ENCODE measurements around the gene AGO1. TPM values are rescaled to one million over a fixed set of nuclear protein-coding genes. Genes with fewer than 3 reads are reported as not detected.
"Not testable (repeated sequence)": the region's sequence is repeated elsewhere in the genome, so short reads cannot be mapped to it uniquely, and the experiment has no call there.

AGO1 gene
- total RNA-seq, 2 experiments from 2014 or later: 40.4 to 40.8 TPM

DNA sequence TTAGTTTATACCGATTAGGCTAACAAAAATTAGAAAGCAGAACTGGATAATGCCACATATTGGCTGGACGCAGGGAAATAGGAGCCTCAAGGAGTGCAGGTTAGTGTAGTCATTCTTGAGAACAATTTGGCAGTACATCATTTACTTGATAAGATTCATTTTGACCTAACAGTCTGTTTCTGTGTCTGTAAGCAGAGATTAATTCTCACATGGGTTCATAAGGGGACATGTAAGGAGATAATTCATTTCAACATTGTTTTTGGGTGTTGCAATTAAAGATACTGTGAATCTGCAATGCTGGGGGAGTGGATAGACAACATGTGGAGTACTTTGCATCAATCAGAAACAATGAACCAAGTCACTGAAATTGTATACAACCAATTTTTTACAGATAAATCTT is 79.9 kb downstream of the AGO1 start:
- Mint-ChIP-seq H3K4me3 (no peak overlapping the region), H3K36me3 (peaks cover 10% of the 10 kb centered on the region), H3K27ac (no peak overlapping the region)

GRCh38 chr1:35964277-35964676 is 81.3 kb downstream of the AGO1 start:
- not testable (repeated sequence) for H3K9me3 Mint-ChIP-seq, H3K27ac Mint-ChIP-seq, H3K4me3 Mint-ChIP-seq, H3K4me1 Mint-ChIP-seq, H3K27me3 Mint-ChIP-seq, DNase-seq
- peaks cover 20% of the 10 kb centered on the region for H3K36me3 Mint-ChIP-seq

More for the DNA sequence above, 79.9 kb downstream of the AGO1 start:
- no peaks in the 10 kb centered on the region for H3K9me3 Mint-ChIP-seq
- no peaks in the 10 kb centered on the region for H3K27me3 Mint-ChIP-seq
- peaks cover 4% of the 10 kb centered on the region for H3K4me1 Mint-ChIP-seq
- no peak for DNase-seq

DNA sequence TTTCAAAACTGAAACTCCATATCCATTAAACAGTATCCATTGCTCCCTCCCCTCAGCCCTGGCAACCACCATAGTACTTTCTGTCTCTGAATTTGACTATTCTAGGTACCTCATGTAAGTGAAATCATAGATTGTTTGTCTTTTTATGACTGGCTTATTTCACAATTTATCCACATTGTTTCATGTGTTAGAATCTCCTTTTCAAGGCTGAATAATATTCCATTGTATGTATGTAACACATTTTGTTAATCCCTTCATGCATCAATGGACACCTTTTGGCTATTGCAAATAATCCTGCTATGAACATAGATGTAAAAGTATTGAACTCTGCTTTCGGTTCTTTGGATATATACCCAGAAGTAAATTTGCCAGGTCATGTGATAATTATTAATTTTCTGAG is 85.4 kb downstream of the AGO1 start:
- Mint-ChIP-seq H3K27me3 (no peaks in the 10 kb centered on the region), H3K27ac (no peak overlapping the region), H3K36me3 (peaks cover 22% of the 10 kb centered on the region), H3K4me1 (peaks cover 3% of the 10 kb centered on the region), H3K9me3 (peaks cover 3% of the 10 kb centered on the region), H3K4me3 (no peak overlapping the region)
- DNase-seq: no peak

GRCh38 chr1:35971601-35972000 is 88.6 kb downstream of the AGO1 start:
- Mint-ChIP-seq H3K4me1 (peaks cover 8% of the 10 kb centered on the region), H3K27me3 (no peaks in the 10 kb centered on the region)
- DNase-seq: no peak

DNA sequence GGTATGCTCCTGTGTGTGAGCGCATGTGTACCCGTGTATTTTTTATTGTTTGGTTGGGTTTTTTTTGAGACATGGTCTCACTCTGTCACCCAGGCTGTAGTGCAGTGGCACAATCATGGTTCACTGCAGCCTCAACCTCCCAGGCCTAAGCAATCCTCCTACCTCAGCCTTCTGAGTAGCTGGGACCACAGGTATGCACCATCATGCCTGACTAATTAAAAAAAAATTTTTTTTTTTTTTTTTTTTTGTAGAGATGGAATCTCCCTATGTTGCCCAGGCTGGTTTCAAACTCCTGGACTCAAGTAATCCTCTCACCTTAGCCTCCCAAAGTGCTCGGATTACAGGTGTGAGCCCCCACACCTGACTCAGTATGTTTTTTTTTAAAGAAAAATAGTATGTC is 89.6 kb downstream of the AGO1 start:
- H3K4me3 Mint-ChIP-seq, DNase-seq, H3K9me3 Mint-ChIP-seq, H3K27ac Mint-ChIP-seq, H3K4me1 Mint-ChIP-seq, H3K27me3 Mint-ChIP-seq: not testable (repeated sequence)
- H3K36me3 Mint-ChIP-seq: peaks cover 30% of the 10 kb centered on the region

More at GRCh38 chr1:35971601-35972000, 88.6 kb downstream of the AGO1 start:
- Mint-ChIP-seq H3K4me3 (no peak overlapping the region), H3K9me3 (peaks cover 3% of the 10 kb centered on the region), H3K27ac (no peak overlapping the region), H3K36me3 (peaks cover 30% of the 10 kb centered on the region)

DNA sequence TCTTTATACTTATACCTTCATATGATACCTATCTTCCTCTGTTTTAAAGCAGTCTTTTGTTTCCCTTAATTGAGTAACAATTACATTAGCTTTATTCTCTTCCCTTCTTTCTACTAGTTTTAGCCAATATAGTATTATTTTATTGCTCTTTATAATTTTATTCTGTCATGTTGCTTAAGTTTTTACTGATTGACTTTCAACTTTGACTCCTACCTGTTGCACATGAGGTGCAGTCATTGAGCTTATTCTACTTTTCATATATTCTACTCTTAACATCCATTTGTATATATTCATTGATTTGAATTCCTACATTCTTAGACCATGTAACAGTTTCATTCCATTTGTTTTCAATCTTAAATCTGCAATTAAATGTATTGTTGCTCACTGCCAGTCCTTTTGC is 97.1 kb downstream of the AGO1 start:
- Mint-ChIP-seq H3K27me3 (no peaks in the 10 kb centered on the region), H3K9me3 (no peaks in the 10 kb centered on the region), H3K27ac (no peak overlapping the region), H3K4me3 (no peak overlapping the region), H3K4me1 (peaks cover 2% of the 10 kb centered on the region), H3K36me3 (peaks cover 19% of the 10 kb centered on the region)
- no peak for DNase-seq

Other genes starting within 250 kb of the AGO1 start
- gene PSMB2, start 241.7 kb upstream of the AGO1 start, total RNA-seq: 100 to 1,000 TPM; 107 to 111 TPM
- gene C1orf216, start 164.3 kb upstream of the AGO1 start, total RNA-seq: 10 to 100 TPM; 14.7 to 15.1 TPM
- gene CLSPN, start 113.2 kb upstream of the AGO1 start, total RNA-seq: 10 to 100 TPM; 72.8 to 79.1 TPM
- 1 to 10 TPM; 2.1 to 3.0 TPM for gene AGO4, start 75.2 kb upstream of the AGO1 start, total RNA-seq
- 10 to 100 TPM; 24.5 to 26.0 TPM for gene AGO3, start 47.9 kb downstream of the AGO1 start, total RNA-seq
- under 1 TPM in 1 of 2 experiments, not detected in 1; 0.19 TPM for gene TEKT2, start 200.9 kb downstream of the AGO1 start, total RNA-seq
- 10 to 100 TPM; 47.0 to 48.7 TPM for gene ADPRS, start 205.7 kb downstream of the AGO1 start, total RNA-seq
- gene COL8A2, start 242.0 kb downstream of the AGO1 start, total RNA-seq: 1 to 10 TPM; 1.8 to 1.9 TPM